HepG2 (cell line): ENCODE data around the gene TSTD1. TPM values are rescaled to one million over a fixed set of nuclear protein-coding genes. Genes with fewer than 3 reads are reported as not detected.
A peak's percentile ranks its signal among the peaks of the same experiment; 100 is the strongest.

ENCODE experiments used
- AGO1 ChIP-seq: fragments of 200-400 bp; formaldehyde crosslinking; IDR thresholded peaks from 2 replicates; pipeline ENCODE4 v1.6.1; 2017; ENCODE audit warnings: mild to moderate bottlenecking, low read depth, low read length, moderate library complexity; ENCODE audit not compliant: poor library complexity, severe bottlenecking
- ATF1 ChIP-seq: IDR thresholded peaks from 2 replicates; pipeline ENCODE4 v1.6.1; 2016; ENCODE audit warnings: mild to moderate bottlenecking, control low read depth
- ELF1 ChIP-seq: sonication (generic); formaldehyde crosslinking; IDR thresholded peaks from 2 replicates; pipeline ENCODE4 v1.4.0; 2020; ENCODE audit warnings: missing genetic modification reagents
- NONO ChIP-seq, 2 experiments: fragments of 450-650 bp in 1 of 2; sonication (generic) in 1 of 2; formaldehyde crosslinking in 1 of 2; IDR thresholded peaks in 1 of 2; conservative IDR thresholded peaks in 1 of 2; 2 replicates each; pipeline versions ENCODE4 v1.6.1 to v1.8.0; 2017 to 2022; ENCODE audit warnings: mild to moderate bottlenecking in 1 of 2, missing genetic modification reagents in 1 of 2, moderate library complexity in 1 of 2
- NRL ChIP-seq: sonication (generic); formaldehyde crosslinking; IDR thresholded peaks from 2 replicates; pipeline ENCODE4 v1.5.0; 2020; ENCODE audit warnings: missing genetic modification reagents, mild to moderate bottlenecking, moderate library complexity, borderline replicate concordance
- PAWR ChIP-seq: sonication (generic); formaldehyde crosslinking; IDR thresholded peaks from 2 replicates; pipeline ENCODE4 v1.4.0; 2020; ENCODE audit warnings: missing genetic modification reagents, mild to moderate bottlenecking, borderline replicate concordance
- RFX1 ChIP-seq: fragments of 450-650 bp; IDR thresholded peaks from 2 replicates; pipeline ENCODE4 v1.6.1; 2017
- SCMH1 ChIP-seq: sonication (generic); formaldehyde crosslinking; IDR thresholded peaks from 2 replicates; pipeline ENCODE4 v1.9.0; 2021; ENCODE audit warnings: missing genetic modification reagents, mild to moderate bottlenecking, borderline replicate concordance
- SP140L ChIP-seq: sonication (generic); formaldehyde crosslinking; IDR thresholded peaks from 2 replicates; pipeline ENCODE4 v1.4.0; 2020; ENCODE audit warnings: missing genetic modification reagents, borderline replicate concordance
- U2AF2 ChIP-seq: fragments of 200-400 bp; formaldehyde crosslinking; IDR thresholded peaks from 2 replicates; pipeline ENCODE4 v1.6.1; 2017; ENCODE audit warnings: low read depth, mild to moderate bottlenecking, low read length
- ZFP36L1 ChIP-seq: sonication (generic); formaldehyde crosslinking; IDR thresholded peaks from 2 replicates; pipeline ENCODE4 v1.8.0; 2022; ENCODE audit warnings: mild to moderate bottlenecking, missing genetic modification reagents, moderate library complexity
- ZNF12 ChIP-seq: sonication (generic); formaldehyde crosslinking; IDR thresholded peaks from 2 replicates; pipeline ENCODE4 v1.5.0; 2020; ENCODE audit warnings: missing genetic modification reagents
- ZNF224 ChIP-seq: sonication (generic); formaldehyde crosslinking; IDR thresholded peaks from 2 replicates; pipeline ENCODE4 v1.5.0; 2020; ENCODE audit warnings: mild to moderate bottlenecking, missing genetic modification reagents
- ZNF225 ChIP-seq: sonication (generic); formaldehyde crosslinking; IDR thresholded peaks from 2 replicates; pipeline ENCODE4 v1.4.0; 2020; ENCODE audit warnings: mild to moderate bottlenecking, missing genetic modification reagents
- ZNF343 ChIP-seq: sonication (generic); formaldehyde crosslinking; IDR thresholded peaks from 2 replicates; pipeline ENCODE4 v1.4.0; 2020; ENCODE audit warnings: mild to moderate bottlenecking, missing genetic modification reagents
- ZNF552 ChIP-seq: sonication (generic); formaldehyde crosslinking; IDR thresholded peaks from 2 replicates; pipeline ENCODE4 v1.9.0; 2022; ENCODE audit warnings: missing genetic modification reagents, mild to moderate bottlenecking, borderline replicate concordance
- ZNF589 ChIP-seq: sonication (generic); formaldehyde crosslinking; conservative IDR thresholded peaks from 2 replicates; pipeline ENCODE4 v1.8.0; 2022; ENCODE audit warnings: mild to moderate bottlenecking, moderate library complexity, missing genetic modification reagents
- ZNF839 ChIP-seq: sonication (generic); formaldehyde crosslinking; IDR thresholded peaks from 2 replicates; pipeline ENCODE4 v1.4.0; 2020; ENCODE audit warnings: missing genetic modification reagents, mild to moderate bottlenecking, borderline replicate concordance
- polyA plus RNA-seq, 8 experiments: library from polyadenylated mRNA; depleted of rRNA in 3 of 8; stranded (reverse) in 7 of 8; unstranded in 1 of 8; fragments of >200 nt; fragmentation: Illumina TruSeq in 4 of 8; extraction: Trizol in 4 of 8; gene quantifications; 2 replicates each; pipeline versions ENCODE4 v1.2.1 to v1.2.3, GENCODE V29; 2011 to 2016; ENCODE audit warnings: low read depth in 4 of 8, missing spikeins in 1 of 8, mixed read lengths in 1 of 8; ENCODE audit not compliant: insufficient read depth in 1 of 8
- total RNA-seq, 5 experiments: library from RNA; depleted of rRNA; stranded (reverse); fragments of >200 nt; fragmentation: Illumina TruSeq; extraction: Trizol; gene quantifications; 2 replicates each; pipeline ENCODE4 v1.2.3, GENCODE V29; 2016; ENCODE audit warnings: low read depth in 1 of 5
- TF ChIP-seq, protein P1 (sequence below): sonication (generic); formaldehyde crosslinking; IDR thresholded peaks from 2 replicates; pipeline ENCODE4 v1.5.0; 2020; ENCODE audit warnings: mild to moderate bottlenecking, missing genetic modification reagents
- TF ChIP-seq, protein P2 (sequence below): IDR thresholded peaks from 2 replicates; pipeline ENCODE4 v1.6.1; 2012; ENCODE audit warnings: inconsistent platforms
- TF ChIP-seq, protein P3 (sequence below): sonication (generic); formaldehyde crosslinking; IDR thresholded peaks from 2 replicates; pipeline ENCODE4 v1.8.1; 2023; ENCODE audit warnings: missing genetic modification reagents, mild to moderate bottlenecking, borderline replicate concordance
- TF ChIP-seq, protein P4 (sequence below): sonication (generic); formaldehyde crosslinking; IDR thresholded peaks from 2 replicates; pipeline ENCODE4 v1.4.0; 2020; ENCODE audit warnings: low read depth, mild to moderate bottlenecking, missing genetic modification reagents
- TF ChIP-seq, protein P5 (sequence below), 2 experiments: sonication (generic) in 1 of 2; formaldehyde crosslinking in 1 of 2; IDR thresholded peaks; 2 replicates each; pipeline versions ENCODE4 v1.4.0 to v1.6.1; 2018 to 2020; ENCODE audit warnings: missing genetic modification reagents in 2 of 2, borderline replicate concordance in 1 of 2, low read depth in 1 of 2, mild to moderate bottlenecking in 1 of 2, missing biosample characterization in 1 of 2

The TSTD1 gene
- total and polyA plus RNA-seq, 2 of the 13 experiments (the other 11 are each of a cell fraction or from before 2014, with no cell fraction given) = 0.15 to 0.31 TPM

DNA sequence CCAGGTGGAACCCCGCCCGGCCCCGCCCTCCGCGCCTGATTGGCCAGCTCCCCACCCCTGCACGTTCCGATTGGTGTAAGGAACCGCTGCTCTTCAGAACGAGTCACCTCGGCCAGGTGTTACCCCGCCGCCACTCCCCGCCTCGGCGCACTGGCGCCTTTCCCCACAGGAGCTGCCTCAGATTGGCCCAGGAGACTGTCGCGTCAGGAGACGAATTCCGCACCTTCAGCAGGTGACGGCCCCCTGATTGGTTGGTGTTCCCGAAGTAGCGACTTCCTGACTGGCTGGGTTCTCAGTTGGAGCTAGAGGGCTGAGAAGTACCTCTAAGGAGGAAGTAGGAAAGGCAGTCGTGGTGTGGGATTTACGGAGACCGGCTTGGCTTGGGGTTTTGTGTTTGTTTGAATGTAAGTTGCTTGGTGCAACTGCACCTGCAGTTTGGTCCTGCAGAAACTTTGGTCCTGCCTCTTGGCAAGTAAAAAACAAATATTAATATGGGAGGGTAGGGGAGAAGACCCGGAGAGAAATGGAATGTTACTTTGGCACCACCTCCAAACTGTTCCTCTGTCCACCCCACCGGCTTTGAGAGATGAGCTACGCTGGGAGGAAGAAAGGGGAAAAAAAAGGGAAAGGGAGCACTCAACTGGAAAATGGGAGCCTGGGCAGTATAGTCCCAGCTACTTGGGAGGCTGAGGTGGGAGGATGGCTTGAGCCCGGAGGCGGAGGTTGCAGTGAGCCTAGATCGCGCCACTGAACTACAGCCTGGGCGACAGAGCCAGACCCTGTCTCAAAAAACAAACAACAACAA is 17.4 kb downstream of the TSTD1 start (continued):
- TF ChIP-seq NONO (IDR thresholded peaks at IDR 0.05) (no peak), NONO (CRISPR knock-in tag; conservative IDR thresholded peaks at IDR 0.05) (peak; percentile 68; the same call in 1 of the 2 replicates), SP140L (CRISPR knock-in tag) (no peak), ELF1 (CRISPR knock-in tag) (peak; percentile 83), ZNF12 (CRISPR knock-in tag) (no peak), SCMH1 (CRISPR knock-in tag) (no peak), ZNF224 (CRISPR knock-in tag) (no peak), RFX1 (no peak), ZNF225 (CRISPR knock-in tag) (no peak), ZNF839 (no peak), ZFP36L1 (CRISPR knock-in tag) (no peak), ZNF343 (CRISPR knock-in tag) (0 out of 2 replicates have a peak, but pooled peaks have one; percentile 50), ZNF589 (CRISPR knock-in tag) (no peak), U2AF2 (no peak), AGO1 (no peak), NRL (CRISPR knock-in tag) (no peak), ZNF552 (CRISPR knock-in tag) (no peak), PAWR (CRISPR knock-in tag) (no peak), ATF1 (CRISPR knock-in tag) (peak; percentile 63; the same call in 1 of the 2 replicates)
- TF ChIP-seq, protein P1, sequence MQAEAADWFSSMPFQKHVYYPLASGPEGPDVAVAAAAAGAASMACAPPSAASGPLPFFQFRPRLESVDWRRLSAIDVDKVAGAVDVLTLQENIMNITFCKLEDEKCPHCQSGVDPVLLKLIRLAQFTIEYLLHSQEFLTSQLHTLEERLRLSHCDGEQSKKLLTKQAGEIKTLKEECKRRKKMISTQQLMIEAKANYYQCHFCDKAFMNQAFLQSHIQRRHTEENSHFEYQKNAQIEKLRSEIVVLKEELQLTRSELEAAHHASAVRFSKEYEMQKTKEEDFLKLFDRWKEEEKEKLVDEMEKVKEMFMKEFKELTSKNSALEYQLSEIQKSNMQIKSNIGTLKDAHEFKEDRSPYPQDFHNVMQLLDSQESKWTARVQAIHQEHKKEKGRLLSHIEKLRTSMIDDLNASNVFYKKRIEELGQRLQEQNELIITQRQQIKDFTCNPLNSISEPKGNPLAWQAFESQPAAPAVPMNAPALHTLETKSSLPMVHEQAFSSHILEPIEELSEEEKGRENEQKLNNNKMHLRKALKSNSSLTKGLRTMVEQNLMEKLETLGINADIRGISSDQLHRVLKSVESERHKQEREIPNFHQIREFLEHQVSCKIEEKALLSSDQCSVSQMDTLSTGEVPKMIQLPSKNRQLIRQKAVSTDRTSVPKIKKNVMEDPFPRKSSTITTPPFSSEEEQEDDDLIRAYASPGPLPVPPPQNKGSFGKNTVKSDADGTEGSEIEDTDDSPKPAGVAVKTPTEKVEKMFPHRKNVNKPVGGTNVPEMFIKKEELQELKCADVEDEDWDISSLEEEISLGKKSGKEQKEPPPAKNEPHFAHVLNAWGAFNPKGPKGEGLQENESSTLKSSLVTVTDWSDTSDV (CRISPR knock-in tag) = no peak
- TF ChIP-seq, protein P2, sequence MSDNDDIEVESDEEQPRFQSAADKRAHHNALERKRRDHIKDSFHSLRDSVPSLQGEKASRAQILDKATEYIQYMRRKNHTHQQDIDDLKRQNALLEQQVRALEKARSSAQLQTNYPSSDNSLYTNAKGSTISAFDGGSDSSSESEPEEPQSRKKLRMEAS = peak; percentile 70; the same call in 1 of the 2 replicates
- TF ChIP-seq, protein P3, sequence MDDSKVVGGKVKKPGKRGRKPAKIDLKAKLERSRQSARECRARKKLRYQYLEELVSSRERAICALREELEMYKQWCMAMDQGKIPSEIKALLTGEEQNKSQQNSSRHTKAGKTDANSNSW = no peak
- TF ChIP-seq, protein P4, sequence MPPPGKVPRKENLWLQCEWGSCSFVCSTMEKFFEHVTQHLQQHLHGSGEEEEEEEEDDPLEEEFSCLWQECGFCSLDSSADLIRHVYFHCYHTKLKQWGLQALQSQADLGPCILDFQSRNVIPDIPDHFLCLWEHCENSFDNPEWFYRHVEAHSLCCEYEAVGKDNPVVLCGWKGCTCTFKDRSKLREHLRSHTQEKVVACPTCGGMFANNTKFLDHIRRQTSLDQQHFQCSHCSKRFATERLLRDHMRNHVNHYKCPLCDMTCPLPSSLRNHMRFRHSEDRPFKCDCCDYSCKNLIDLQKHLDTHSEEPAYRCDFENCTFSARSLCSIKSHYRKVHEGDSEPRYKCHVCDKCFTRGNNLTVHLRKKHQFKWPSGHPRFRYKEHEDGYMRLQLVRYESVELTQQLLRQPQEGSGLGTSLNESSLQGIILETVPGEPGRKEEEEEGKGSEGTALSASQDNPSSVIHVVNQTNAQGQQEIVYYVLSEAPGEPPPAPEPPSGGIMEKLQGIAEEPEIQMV (CRISPR knock-in tag) = no peak
- TF ChIP-seq, protein P5, sequence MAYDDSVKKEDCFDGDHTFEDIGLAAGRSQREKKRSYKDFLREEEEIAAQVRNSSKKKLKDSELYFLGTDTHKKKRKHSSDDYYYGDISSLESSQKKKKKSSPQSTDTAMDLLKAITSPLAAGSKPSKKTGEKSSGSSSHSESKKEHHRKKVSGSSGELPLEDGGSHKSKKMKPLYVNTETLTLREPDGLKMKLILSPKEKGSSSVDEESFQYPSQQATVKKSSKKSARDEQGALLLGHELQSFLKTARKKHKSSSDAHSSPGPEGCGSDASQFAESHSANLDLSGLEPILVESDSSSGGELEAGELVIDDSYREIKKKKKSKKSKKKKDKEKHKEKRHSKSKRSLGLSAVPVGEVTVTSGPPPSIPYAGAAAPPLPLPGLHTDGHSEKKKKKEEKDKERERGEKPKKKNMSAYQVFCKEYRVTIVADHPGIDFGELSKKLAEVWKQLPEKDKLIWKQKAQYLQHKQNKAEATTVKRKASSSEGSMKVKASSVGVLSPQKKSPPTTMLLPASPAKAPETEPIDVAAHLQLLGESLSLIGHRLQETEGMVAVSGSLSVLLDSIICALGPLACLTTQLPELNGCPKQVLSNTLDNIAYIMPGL (CRISPR knock-in tag; IDR thresholded peaks at IDR 0.05; ENCODE audit: borderline replicate concordance in 1 of 2, low read depth in 1 of 2) = peak in 1 of 2 experiments; percentile 7; a peak in 1 of 4 replicates
